Uterus (tissue), 4 donors: ENCODE measurements around the gene RENBP. TPM values are rescaled to one million over a fixed set of nuclear protein-coding genes. Genes with fewer than 3 reads are reported as not detected.

Source experiments
- DNase-seq, 2 donors: peaks; one replicate each; pipeline ENCODE4 v3.0.0-alpha.2; 2019 to 2020
- H3K27ac ChIP-seq, 2 donors: fragments of 200-600 bp; sonication (generic); 1 replicate in 1 of 2; 2 replicates in 1 of 2; pipeline ENCODE4 v1.5.1; 2016 to 2018
- H3K27me3 ChIP-seq, 2 donors: fragments of 200-600 bp; sonication (generic); one replicate each; pipeline ENCODE4 v1.5.1; 2018 to 2019; ENCODE audit warnings: control low read depth in 1 of 2
- H3K36me3 ChIP-seq, 2 donors: fragments of 200-600 bp; sonication (generic); one replicate each; pipeline ENCODE4 v1.5.1; 2019; ENCODE audit warnings: control low read depth in 1 of 2
- H3K4me1 ChIP-seq, 2 donors: fragments of 200-600 bp; sonication (generic); one replicate each; pipeline ENCODE4 v1.5.1; 2018 to 2019; ENCODE audit warnings: control low read depth in 1 of 2
- H3K4me3 ChIP-seq, 2 donors: fragments of 200-600 bp; sonication (generic); 1 replicate in 1 of 2; 2 replicates in 1 of 2; pipeline ENCODE4 v1.5.1; 2018 to 2019; ENCODE audit warnings: mild to moderate bottlenecking in 1 of 2
- H3K9me3 ChIP-seq, 2 donors: fragments of 200-600 bp; sonication (generic); one replicate each; pipeline ENCODE4 v1.5.1; 2019; ENCODE audit warnings: control low read depth in 1 of 2
- CTCF ChIP-seq, 4 experiments: fragments of 200-600 bp in 2 of 4; fragments of 450-650 bp in 2 of 4; sonication (generic) in 2 of 4; IDR thresholded peaks; one replicate each; pipeline ENCODE4 v1.5.1; 2016 to 2019; ENCODE audit warnings: antibody characterized with exemption in 4 of 4, mild to moderate bottlenecking in 2 of 4, moderate library complexity in 1 of 4
- POLR2A ChIP-seq, 2 donors: fragments of 450-650 bp; IDR thresholded peaks; one replicate each; pipeline ENCODE4 v1.6.1; 2016; ENCODE audit warnings: antibody characterized with exemption in 2 of 2, mild to moderate bottlenecking in 1 of 2, moderate library complexity in 1 of 2
- intact Hi-C: fragments of 100-400 bp; cut with DNase I; formaldehyde crosslinking; loops from one replicate; pipeline ENCODE4 v1.15.1; 2023; ENCODE audit warnings: low total_unique reads
- total RNA-seq, 4 donors: library from RNA; depleted of rRNA in 3 of 4; stranded (reverse); fragments of >200 nt in 3 of 4; gene quantifications; one replicate each; pipeline versions ENCODE4 v1.1.0 to v1.2.4, GENCODE V29; 2014 to 2023
- donor health status: DM: yes; HTN: yes; CAD: no.

RENBP gene
- total RNA-seq, 4 donors from 2014 or later, result 0.77 to 5.9 (median 2.6) TPM

- no peak overlapping the region for H3K4me3 ChIP-seq
- H3K9me3 ChIP-seq, result no peaks in the 10 kb centered on the region
- no peak for DNase-seq
- no peaks in the 10 kb centered on the region for H3K36me3 ChIP-seq
- H3K27ac ChIP-seq, result no peak overlapping the region
- H3K27me3 ChIP-seq, result no peaks in the 10 kb centered on the region
- H3K4me1 ChIP-seq, result no peaks in the 10 kb centered on the region
- TF ChIP-seq POLR2A (IDR thresholded peaks at IDR 0.05) (no peak), CTCF (IDR thresholded peaks at IDR 0.05) (no peak)
- intact Hi-C loops, result no loop called here
Measured at GRCh38 chrX:153902385-153902784, 42.1 kb downstream of the RENBP start.

DNA sequence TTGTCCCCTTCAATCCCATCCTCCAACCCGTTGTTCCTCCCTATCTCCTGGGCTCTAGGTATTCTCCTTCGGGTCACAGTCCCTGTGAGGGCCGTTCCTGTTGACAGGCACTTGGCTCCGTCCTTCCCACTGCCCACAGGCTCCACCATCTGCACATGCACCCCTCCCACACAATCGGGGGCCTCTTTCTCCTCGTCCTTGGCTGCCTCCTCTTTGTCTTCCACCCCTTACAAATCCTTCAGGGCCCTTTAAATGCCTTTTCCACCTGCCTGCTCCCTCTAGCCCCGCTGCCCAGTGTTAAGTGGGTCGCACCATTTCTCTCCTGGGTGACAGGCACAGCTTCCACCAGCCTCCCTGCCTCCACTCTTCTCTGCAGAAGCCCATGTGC lies 42.7 kb downstream of the RENBP start:
- Histone ChIP-seq H3K4me3 (no peak overlapping the region), H3K36me3 (no peaks in the 10 kb centered on the region), H3K27ac (peak overlapping the region in 1 of 2 donors; percentile 23), H3K4me1 (no peaks in the 10 kb centered on the region), H3K27me3 (no peaks in the 10 kb centered on the region), H3K9me3 (no peaks in the 10 kb centered on the region)
- intact Hi-C loops, result no loop called here
- TF ChIP-seq POLR2A (IDR thresholded peaks at IDR 0.05) (no peak), CTCF (IDR thresholded peaks at IDR 0.05) (no peak)
- no peak for DNase-seq

GRCh38 chrX:153900831-153901752 lies 43.4 kb downstream of the RENBP start:
- TF ChIP-seq POLR2A (IDR thresholded peaks at IDR 0.05) (no peak), CTCF (IDR thresholded peaks at IDR 0.05) (no peak)
- intact Hi-C loops, result no loop called here
- H3K4me3 ChIP-seq, result no peak overlapping the region
- H3K36me3 ChIP-seq, result no peaks in the 10 kb centered on the region
- no peaks in the 10 kb centered on the region for H3K4me1 ChIP-seq
- peak; percentile 64 to 74 for DNase-seq
- peak overlapping the region in 1 of 2 donors; percentile 23 for H3K27ac ChIP-seq
- no peaks in the 10 kb centered on the region for H3K27me3 ChIP-seq
- no peaks in the 10 kb centered on the region for H3K9me3 ChIP-seq

GRCh38 chrX:153897899-153898298 lies 46.5 kb downstream of the RENBP start:
- H3K27ac ChIP-seq, result no peak overlapping the region
- no peaks in the 10 kb centered on the region for H3K27me3 ChIP-seq
- intact Hi-C loops, result no loop called here
- no peak overlapping the region for H3K4me3 ChIP-seq
- no peaks in the 10 kb centered on the region for H3K4me1 ChIP-seq
- H3K36me3 ChIP-seq, result no peaks in the 10 kb centered on the region
- H3K9me3 ChIP-seq, result no peaks in the 10 kb centered on the region
- no peak for DNase-seq
- TF ChIP-seq CTCF (IDR thresholded peaks at IDR 0.05) (no peak), POLR2A (IDR thresholded peaks at IDR 0.05) (no peak)

- Histone ChIP-seq H3K9me3 (no peaks in the 10 kb centered on the region), H3K27ac (no peak overlapping the region), H3K36me3 (no peaks in the 10 kb centered on the region), H3K4me1 (peaks cover 0 to 4% of the 10 kb centered on the region in 2 donors), H3K4me3 (no peak overlapping the region), H3K27me3 (peaks cover 0 to 14% of the 10 kb centered on the region in 2 donors)
- TF ChIP-seq POLR2A (IDR thresholded peaks at IDR 0.05) (no peak), CTCF (IDR thresholded peaks at IDR 0.05) (no peak)
- intact Hi-C loops, result no loop called here
- no peak for DNase-seq
Measured at GRCh38 chrX:153889123-153889522, 55.3 kb downstream of the RENBP start.
